Ishikawa (cell line): ENCODE data around the gene SSBP3.

Experiments
- CEBPB ChIP-seq: IDR thresholded peaks from 2 replicates; pipeline ENCODE4 v1.6.1; 2012
- CREB1 ChIP-seq: IDR thresholded peaks from 2 replicates; pipeline ENCODE4 v1.6.1; 2012; ENCODE audit warnings: low read depth
- EGR1 ChIP-seq: IDR thresholded peaks from 2 replicates; pipeline ENCODE4 v1.6.1; 2012
- EP300 ChIP-seq: IDR thresholded peaks from 2 replicates; pipeline ENCODE4 v1.6.1; 2012; ENCODE audit warnings: borderline replicate concordance
- FOXM1 ChIP-seq: IDR thresholded peaks from 2 replicates; pipeline ENCODE4 v1.6.1; 2012; ENCODE audit warnings: low read depth, borderline replicate concordance
- NFIC ChIP-seq: IDR thresholded peaks from 2 replicates; pipeline ENCODE4 v1.6.1; 2012
- RAD21 ChIP-seq: IDR thresholded peaks from 2 replicates; pipeline ENCODE4 v1.6.1; 2012; ENCODE audit warnings: low read depth
- REST ChIP-seq: IDR thresholded peaks from 2 replicates; pipeline ENCODE4 v1.6.1; 2012; ENCODE audit warnings: low read depth, mild to moderate bottlenecking
- TAF1 ChIP-seq: IDR thresholded peaks from 2 replicates; pipeline ENCODE4 v1.6.1; 2012; ENCODE audit warnings: low read depth, mild to moderate bottlenecking
- TCF12 ChIP-seq: IDR thresholded peaks from 2 replicates; pipeline ENCODE4 v1.6.1; 2012; ENCODE audit warnings: low read depth
- TEAD4 ChIP-seq: IDR thresholded peaks from 2 replicates; pipeline ENCODE4 v1.6.1; 2012
- YY1 ChIP-seq: IDR thresholded peaks from 2 replicates; pipeline ENCODE4 v1.6.1; 2012; ENCODE audit warnings: low read depth
- ZBTB7A ChIP-seq: IDR thresholded peaks from 2 replicates; pipeline ENCODE4 v1.6.1; 2012; ENCODE audit warnings: low read depth
- TF ChIP-seq, protein P1 (sequence below): IDR thresholded peaks from 2 replicates; pipeline ENCODE4 v1.6.1; 2012
- TF ChIP-seq, protein P2 (sequence below): IDR thresholded peaks from 2 replicates; pipeline ENCODE4 v1.6.1; 2012

Gene SSBP3

DNA sequence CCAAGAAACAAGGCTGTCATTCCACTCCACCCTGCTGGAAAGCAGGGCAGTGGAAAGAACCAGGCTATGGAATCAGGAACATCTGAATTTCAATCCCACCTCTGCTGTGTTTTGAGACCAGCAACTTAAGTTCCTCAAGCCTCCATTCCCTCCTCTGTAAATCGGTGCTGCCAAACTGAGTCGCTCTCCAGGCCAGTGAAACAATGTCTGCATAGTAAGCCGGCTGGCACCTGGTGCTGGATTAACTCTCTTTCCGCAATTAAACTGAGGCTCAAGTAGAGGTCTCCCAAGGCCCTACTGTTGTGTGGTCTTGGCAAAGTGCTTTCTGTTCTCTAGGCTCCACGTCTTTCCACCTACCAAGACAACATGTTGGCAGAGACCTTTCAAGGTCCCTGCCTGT, 65.3 kb downstream of the SSBP3 start:
- TF ChIP-seq TCF12 (no peak), FOXM1 (no peak), NFIC (no peak), EP300 (no peak), CEBPB (no peak), TEAD4 (no peak), EGR1 (no peak), YY1 (no peak), TAF1 (no peak), ZBTB7A (no peak)
- TF ChIP-seq, protein P1, sequence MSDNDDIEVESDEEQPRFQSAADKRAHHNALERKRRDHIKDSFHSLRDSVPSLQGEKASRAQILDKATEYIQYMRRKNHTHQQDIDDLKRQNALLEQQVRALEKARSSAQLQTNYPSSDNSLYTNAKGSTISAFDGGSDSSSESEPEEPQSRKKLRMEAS, result no peak
- TF ChIP-seq, protein P2, sequence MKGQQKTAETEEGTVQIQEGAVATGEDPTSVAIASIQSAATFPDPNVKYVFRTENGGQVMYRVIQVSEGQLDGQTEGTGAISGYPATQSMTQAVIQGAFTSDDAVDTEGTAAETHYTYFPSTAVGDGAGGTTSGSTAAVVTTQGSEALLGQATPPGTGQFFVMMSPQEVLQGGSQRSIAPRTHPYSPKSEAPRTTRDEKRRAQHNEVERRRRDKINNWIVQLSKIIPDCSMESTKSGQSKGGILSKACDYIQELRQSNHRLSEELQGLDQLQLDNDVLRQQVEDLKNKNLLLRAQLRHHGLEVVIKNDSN, result no peak

- no peak for TF ChIP-seq REST
- TF ChIP-seq YY1, result no peak
- TF ChIP-seq ZBTB7A, result no peak
- TF ChIP-seq, protein P1, result no peak
- no peak for TF ChIP-seq NFIC
- TF ChIP-seq EP300, result no peak
- no peak for TF ChIP-seq TAF1
- TF ChIP-seq EGR1, result no peak
- TF ChIP-seq CEBPB, result no peak
- TF ChIP-seq FOXM1, result no peak
- TF ChIP-seq TEAD4, result no peak
- TF ChIP-seq, protein P2, result no peak
- no peak for TF ChIP-seq TCF12
Observed at GRCh38 chr1:54340434-54340833, 65.8 kb downstream of the SSBP3 start.

- TF ChIP-seq, protein P2, result no peak
- TF ChIP-seq YY1 (no peak), EGR1 (no peak), TAF1 (no peak), FOXM1 (no peak), ZBTB7A (no peak), RAD21 (no peak), REST (no peak), EP300 (no peak), CREB1 (no peak), TEAD4 (no peak), TCF12 (no peak), NFIC (no peak)
- TF ChIP-seq, protein P1, result no peak
Observed at GRCh38 chr1:54339126-54339525, 67.1 kb downstream of the SSBP3 start.

DNA sequence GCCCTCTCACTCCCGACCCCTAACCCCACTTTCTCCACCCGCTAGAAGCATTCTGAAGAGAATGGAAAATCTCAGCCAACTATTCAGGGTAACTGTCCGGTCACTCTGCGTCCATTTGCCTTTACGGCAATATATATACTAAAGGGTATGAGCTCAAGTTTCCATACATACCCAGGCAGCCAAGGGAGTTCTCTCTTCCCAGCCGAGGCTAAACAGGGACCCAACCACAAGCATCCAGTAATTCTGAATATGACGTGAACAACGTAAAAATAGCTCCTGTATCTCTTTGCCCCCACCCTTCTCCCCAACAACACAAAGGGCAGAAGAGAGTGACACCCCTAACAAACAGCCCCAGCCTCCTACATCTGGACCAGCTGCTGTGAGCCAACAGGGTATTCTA, 67.7 kb downstream of the SSBP3 start:
- no peak for TF ChIP-seq ZBTB7A
- TF ChIP-seq EP300, result no peak
- TF ChIP-seq CREB1, result no peak

DNA sequence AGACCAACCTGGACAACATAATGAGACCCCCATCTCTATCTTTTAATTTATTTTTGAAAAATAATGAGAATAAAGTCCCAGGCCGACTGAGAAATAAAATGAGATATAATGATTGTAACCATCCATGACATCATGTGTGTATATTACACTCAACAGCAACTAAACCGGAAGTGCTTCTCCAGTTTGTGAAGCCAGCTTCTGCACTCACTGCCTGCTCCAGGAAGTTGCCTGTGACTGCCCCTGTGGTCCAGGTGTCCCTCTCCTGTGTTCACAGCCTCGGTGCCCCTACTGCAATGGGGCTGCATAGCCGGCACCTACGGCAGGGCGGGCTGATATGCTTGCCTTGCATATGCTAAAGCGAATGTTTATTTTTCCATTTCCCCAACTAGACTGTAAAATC, 68.3 kb downstream of the SSBP3 start:
- TF ChIP-seq TEAD4 (no peak), CEBPB (no peak), ZBTB7A (no peak), EP300 (no peak), FOXM1 (no peak), EGR1 (no peak), REST (no peak), NFIC (no peak)
- TF ChIP-seq, protein P1, result no peak
